ENCODE results near the gene MLANA. TPM values are rescaled to one million over a fixed set of nuclear protein-coding genes. Genes with fewer than 3 reads are reported as not detected.

MLANA gene
- total and polyA plus RNA-seq, 9 donors = not detected

DNA sequence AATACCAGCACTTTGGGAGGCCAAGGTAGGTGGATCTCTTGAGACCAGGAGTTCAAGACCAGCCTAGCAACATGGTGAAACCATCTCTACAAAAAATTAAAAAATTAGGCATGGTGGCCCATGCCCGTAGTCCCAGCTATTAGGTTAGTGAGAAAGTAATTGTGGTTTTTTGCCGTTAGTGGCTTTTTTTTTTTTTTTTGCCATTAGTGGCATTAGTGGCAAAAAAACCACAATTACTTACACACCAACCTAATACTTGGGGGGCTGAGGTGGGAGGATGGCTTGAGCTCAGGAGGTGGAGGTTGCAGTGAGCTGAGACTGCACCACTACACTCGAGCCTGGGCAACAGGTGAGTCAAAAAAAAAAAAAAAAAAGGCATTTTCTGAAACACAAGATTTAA lies 27.8 kb downstream of the MLANA start:
- no peak overlapping the region for H3K4me3 ChIP-seq
- H3K4me1 ChIP-seq (ENCODE audit: insufficient read depth) = no peaks in the 10 kb centered on the region
- no peaks in the 10 kb centered on the region for H3K9me3 ChIP-seq
- intact Hi-C loops (cut with DNase I) = no loop called here
- TF ChIP-seq EP300 (IDR thresholded peaks at IDR 0.05) (no peak), POLR2A (IDR thresholded peaks at IDR 0.05) (no peak)
- TF ChIP-seq, protein P1, sequence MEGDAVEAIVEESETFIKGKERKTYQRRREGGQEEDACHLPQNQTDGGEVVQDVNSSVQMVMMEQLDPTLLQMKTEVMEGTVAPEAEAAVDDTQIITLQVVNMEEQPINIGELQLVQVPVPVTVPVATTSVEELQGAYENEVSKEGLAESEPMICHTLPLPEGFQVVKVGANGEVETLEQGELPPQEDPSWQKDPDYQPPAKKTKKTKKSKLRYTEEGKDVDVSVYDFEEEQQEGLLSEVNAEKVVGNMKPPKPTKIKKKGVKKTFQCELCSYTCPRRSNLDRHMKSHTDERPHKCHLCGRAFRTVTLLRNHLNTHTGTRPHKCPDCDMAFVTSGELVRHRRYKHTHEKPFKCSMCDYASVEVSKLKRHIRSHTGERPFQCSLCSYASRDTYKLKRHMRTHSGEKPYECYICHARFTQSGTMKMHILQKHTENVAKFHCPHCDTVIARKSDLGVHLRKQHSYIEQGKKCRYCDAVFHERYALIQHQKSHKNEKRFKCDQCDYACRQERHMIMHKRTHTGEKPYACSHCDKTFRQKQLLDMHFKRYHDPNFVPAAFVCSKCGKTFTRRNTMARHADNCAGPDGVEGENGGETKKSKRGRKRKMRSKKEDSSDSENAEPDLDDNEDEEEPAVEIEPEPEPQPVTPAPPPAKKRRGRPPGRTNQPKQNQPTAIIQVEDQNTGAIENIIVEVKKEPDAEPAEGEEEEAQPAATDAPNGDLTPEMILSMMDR (IDR thresholded peaks at IDR 0.05) = no peak
- no peak for DNase-seq
- no peaks in the 10 kb centered on the region for H3K27me3 ChIP-seq
- H3K27ac ChIP-seq = no peak overlapping the region
- WGBS, 3 donors = 88 to 97% (median 93%) methylated on average over 3 of the region's 3 CpGs
- no peaks in the 10 kb centered on the region for H3K36me3 ChIP-seq

DNA sequence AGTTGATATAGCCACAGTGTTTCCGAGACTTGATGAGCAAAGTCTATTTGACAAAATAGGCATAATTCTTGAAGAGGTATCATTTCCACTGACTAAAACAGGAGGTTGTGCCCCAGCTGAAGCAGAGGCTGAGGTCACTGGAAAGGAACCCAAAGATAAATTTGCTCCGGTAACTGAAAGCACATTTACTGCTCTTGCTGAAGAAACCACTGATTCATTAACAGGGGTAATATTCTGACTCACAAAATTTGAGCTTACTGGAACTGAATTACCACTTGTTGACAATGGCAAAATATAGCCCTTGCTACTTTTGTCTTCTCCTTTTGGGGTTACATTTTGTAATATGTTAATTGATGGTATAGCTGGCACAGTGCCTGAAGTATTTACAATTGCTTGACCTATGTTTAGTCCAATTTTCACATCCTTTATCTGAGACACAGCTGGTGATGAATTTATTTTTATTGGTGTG lies 30.2 kb downstream of the MLANA start:
- intact Hi-C loops (cut with DNase I) = no loop called here
- H3K9me3 ChIP-seq = no peaks in the 10 kb centered on the region
- H3K27ac ChIP-seq = no peak overlapping the region
- DNase-seq = no peak
- H3K4me3 ChIP-seq = no peak overlapping the region
- no peaks in the 10 kb centered on the region for H3K36me3 ChIP-seq
- TF ChIP-seq POLR2A (IDR thresholded peaks at IDR 0.05) = no peak
- no peaks in the 10 kb centered on the region for H3K27me3 ChIP-seq
- WGBS, 3 donors = 59 to 96% (median 91%) methylated on average over 2 of the region's 2 CpGs
- no peaks in the 10 kb centered on the region for H3K4me1 ChIP-seq (ENCODE audit: insufficient read depth)

DNA sequence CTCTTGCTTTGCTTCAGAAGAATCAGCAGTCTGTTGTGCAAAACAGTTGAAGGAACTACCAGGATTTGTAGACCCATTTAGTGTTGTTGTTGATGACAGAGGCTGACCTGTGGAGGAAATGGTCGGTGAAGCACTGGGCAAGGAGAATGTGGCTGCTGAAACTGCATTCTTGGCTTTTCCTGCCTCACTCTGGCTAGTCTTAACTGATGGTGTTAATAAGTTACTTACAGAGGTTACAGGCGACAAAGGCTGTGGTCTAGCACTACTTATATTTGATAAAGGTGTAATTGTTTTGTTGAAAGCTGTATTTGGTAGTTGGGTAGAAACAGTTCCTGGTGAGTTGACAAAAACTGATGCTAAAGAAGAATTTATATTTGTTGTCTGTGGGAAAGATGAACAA lies 31.5 kb downstream of the MLANA start:
- Histone ChIP-seq H3K27ac (no peak overlapping the region), H3K9me3 (no peaks in the 10 kb centered on the region), H3K27me3 (no peaks in the 10 kb centered on the region), H3K36me3 (no peaks in the 10 kb centered on the region), H3K4me1 (ENCODE audit: insufficient read depth) (no peaks in the 10 kb centered on the region), H3K4me3 (no peak overlapping the region)
- WGBS, 3 donors = 92 to 96% (median 93%) methylated on average over 2 of the region's 2 CpGs
- no peak for TF ChIP-seq EP300 (IDR thresholded peaks at IDR 0.05)
- TF ChIP-seq, protein P1 (IDR thresholded peaks at IDR 0.05) = no peak
- TF ChIP-seq POLR2A (IDR thresholded peaks at IDR 0.05) = no peak
- no peak for DNase-seq
- intact Hi-C loops (cut with DNase I) = no loop called here

DNA sequence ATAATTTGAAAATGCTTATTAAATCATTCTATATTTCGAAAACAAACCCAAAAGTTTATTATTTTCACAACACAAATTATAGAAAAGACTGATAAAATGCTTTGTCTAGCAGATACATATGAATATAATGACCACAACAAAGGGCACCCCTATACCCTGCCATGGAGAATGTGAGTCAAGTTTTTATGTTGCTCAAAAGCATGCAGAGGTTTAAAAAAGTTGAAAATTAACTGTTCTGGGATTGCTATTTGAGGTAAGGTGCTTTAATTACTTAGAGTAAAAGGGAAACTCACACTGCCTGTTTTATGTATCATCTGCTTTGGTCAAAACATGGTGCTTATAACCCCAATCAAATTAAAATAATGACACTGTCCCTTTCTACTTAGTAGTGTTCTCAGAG lies 41.0 kb downstream of the MLANA start:
- no peak for DNase-seq
- H3K4me3 ChIP-seq = no peak overlapping the region
- no peak overlapping the region for H3K27ac ChIP-seq
- 98 to 100% (median 99%) methylated on average over 1 of the region's 1 CpG for WGBS, 3 donors
- no peaks in the 10 kb centered on the region for H3K9me3 ChIP-seq
- no peaks in the 10 kb centered on the region for H3K36me3 ChIP-seq
- H3K4me1 ChIP-seq (ENCODE audit: insufficient read depth) = no peaks in the 10 kb centered on the region
- TF ChIP-seq, protein P1 (IDR thresholded peaks at IDR 0.05) = no peak
- no peak for TF ChIP-seq EP300 (IDR thresholded peaks at IDR 0.05)
- no peak for TF ChIP-seq POLR2A (IDR thresholded peaks at IDR 0.05)
- H3K27me3 ChIP-seq = no peaks in the 10 kb centered on the region
- intact Hi-C loops (cut with DNase I) = no loop called here

DNA sequence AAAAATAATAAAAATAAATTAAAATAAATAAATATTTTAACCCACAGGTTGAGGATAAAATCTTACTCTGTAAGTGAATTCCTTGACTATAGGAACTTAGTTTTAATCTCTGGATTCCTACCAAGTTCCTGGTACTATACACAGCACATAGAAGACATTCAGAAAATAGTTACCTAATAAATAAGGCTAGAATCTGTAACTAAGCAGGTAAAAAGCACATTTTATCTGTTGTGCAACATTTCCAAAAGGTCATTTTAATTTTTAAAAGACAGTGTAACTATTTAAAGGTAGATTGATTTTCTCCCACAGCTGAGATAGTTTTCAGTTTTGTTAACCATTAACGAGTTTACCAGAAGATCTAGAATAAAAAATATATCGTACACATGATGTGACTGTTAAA lies 47.8 kb downstream of the MLANA start:
- intact Hi-C loops (cut with DNase I) = no loop called here

More for the DNA sequence above, 47.8 kb downstream of the MLANA start:
- Histone ChIP-seq H3K4me1 (ENCODE audit: insufficient read depth) (no peaks in the 10 kb centered on the region), H3K27me3 (no peaks in the 10 kb centered on the region), H3K36me3 (no peaks in the 10 kb centered on the region), H3K4me3 (no peak overlapping the region), H3K9me3 (no peaks in the 10 kb centered on the region), H3K27ac (no peak overlapping the region)
- no peak for DNase-seq
- TF ChIP-seq EP300 (IDR thresholded peaks at IDR 0.05) = no peak
- no peak for TF ChIP-seq POLR2A (IDR thresholded peaks at IDR 0.05)
- TF ChIP-seq, protein P1 (IDR thresholded peaks at IDR 0.05) = no peak
- 90 to 96% (median 95%) methylated on average over 2 of the region's 2 CpGs for WGBS, 3 donors

Measured in ovary (tissue), 9 donors.